CD4-positive, alpha-beta T cell treated with Interleukin-10 for 1 hour (primary cell): Measurements from ENCODE around the gene PPP1R14C.
"Not testable (repeated sequence)": the region's sequence is repeated elsewhere in the genome, so short reads cannot be mapped to it uniquely, and the experiment has no call there.

Experiments
- DNase-seq: peaks from one replicate; pipeline ENCODE4 v3.0.0-alpha.2; 2020

Gene PPP1R14C, protein sequence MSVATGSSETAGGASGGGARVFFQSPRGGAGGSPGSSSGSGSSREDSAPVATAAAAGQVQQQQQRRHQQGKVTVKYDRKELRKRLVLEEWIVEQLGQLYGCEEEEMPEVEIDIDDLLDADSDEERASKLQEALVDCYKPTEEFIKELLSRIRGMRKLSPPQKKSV

GRCh38 chr6:150142670-150143515 is at the start of gene PPP1R14C:
Gene PPP1R14C, plus strand, starts transcription at chr6:150143044. Its CDS starts 149 bp downstream, at chr6:150143193.
- peak; percentile 4 for DNase-seq

DNA sequence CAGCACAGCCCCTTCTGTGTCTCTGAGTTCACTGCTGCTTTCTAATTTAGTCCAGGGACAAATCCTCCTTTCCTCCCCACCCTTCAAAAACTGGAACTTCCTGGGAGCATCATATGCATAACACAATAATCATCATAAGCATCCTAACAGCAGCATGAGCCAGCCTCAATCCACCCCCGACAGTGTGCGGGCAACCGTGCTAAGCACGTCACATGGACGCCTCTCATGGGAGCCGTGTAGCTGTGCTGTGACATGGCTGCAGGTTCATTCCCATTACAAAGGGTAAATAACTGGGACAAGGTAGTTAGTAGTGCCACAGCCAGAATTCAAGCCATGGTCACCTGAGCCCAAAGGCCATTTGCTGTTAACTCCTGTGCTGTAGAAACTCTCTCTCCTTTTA is 49.4 kb upstream of the PPP1R14C start:
- DNase-seq = no peak

DNA sequence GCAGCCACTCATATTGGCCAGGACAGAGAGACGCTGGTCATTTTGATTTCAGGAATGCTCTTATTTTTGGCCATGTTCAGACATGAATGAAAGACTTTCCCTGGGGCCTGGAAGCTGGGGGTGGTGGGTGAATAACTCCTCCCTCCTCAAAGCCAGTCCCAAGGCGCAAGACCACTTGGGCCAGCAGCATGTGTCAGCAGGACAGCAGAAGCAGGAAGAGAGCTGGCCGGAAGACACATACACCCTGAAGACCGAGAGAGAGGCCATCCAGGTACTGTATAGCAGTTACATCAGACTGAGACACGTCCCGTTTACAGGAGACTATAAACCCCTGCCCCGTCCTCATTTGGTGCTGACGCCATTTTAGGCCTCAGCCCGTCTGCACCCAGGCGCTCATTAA is 44.7 kb upstream of the PPP1R14C start:
- DNase-seq = no peak

DNA sequence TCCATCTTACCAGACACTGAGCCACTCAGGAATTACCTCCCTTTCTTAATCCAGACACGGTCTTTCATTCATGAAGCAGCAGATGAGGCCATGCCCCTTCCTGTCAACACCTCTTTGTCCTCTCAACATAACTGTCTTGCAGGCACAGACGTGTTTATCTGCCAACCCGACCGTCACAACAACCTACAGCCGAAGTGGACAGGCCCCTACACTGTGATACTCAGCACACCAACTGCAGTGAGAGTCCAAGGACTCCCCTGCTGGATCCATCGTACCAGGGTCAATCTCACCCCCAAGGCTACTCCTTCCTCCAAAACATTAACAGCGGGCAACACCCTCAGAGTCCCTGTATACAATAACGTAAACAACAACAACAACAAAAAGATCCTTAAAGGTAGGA is 43.3 kb upstream of the PPP1R14C start:
- DNase-seq = no peak

GRCh38 chr6:150099953-150100352 is 42.9 kb upstream of the PPP1R14C start:
- no peak for DNase-seq

DNA sequence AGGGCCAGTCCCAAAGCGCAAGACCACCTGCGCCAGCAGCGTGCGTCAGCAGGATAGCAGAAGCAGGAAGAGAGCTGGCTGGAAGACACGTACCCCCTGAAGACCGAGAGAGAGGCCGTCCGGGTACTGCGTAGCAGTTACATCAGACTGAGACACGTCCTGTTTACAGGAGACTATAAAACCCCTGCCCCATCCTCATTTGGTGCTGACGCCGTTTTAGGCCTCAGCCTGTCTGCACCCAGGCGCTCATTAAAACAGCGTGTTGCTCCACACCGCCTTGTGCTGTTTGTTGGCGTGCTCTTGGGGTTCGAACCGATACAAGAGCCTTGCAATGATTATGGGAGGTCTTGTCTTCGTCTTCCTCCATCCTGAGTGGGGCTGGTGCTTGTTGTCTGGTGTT is 42.1 kb upstream of the PPP1R14C start:
- no peak for DNase-seq

- DNase-seq = no peak
Measured at GRCh38 chr6:150102750-150103270, 40.0 kb upstream of the PPP1R14C start.

DNA sequence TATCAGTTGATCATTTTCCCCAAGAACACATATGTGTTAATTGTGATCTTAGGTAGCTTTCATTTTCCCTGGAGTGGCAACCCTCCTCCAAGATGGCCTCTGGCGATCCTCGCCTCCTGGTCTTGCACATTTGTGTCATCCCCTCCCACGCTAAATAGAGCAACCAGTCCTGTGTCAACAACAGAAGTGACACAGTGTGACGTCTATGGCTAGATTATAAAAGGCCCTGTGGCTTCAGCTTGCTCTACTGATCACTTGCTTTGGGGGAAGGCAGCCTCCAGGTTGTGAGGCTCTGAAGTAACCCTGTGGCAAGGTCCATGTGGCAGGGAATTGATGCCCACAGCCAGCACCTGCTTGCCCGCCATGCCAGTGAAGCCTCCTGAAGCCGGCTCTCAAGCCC is 30.6 kb upstream of the PPP1R14C start:
- DNase-seq = no peak

- DNase-seq = no peak
Measured at GRCh38 chr6:150115769-150116168, 27.1 kb upstream of the PPP1R14C start.

- no peak for DNase-seq
Measured at GRCh38 chr6:150116200-150116800, 26.5 kb upstream of the PPP1R14C start.

DNA sequence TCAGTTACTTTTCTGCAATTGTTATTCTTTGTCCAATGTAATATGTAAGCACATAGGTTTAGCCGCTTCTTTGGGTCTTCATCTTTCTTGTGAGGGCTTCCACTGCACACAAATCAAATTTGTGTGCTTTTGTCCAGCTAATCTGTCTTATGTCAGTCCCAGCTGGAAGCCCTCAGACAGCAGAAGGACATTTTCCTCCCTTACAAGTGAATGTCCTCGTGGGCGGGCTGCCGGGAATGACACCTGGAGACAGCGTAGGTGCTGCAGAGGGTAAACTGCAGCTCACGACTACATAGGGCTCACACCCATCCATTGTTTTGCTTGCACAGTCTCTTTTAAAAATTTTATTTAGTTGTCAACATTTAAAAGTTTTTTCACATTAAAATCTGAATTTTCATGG is 24.6 kb upstream of the PPP1R14C start:
- no peak for DNase-seq

DNA sequence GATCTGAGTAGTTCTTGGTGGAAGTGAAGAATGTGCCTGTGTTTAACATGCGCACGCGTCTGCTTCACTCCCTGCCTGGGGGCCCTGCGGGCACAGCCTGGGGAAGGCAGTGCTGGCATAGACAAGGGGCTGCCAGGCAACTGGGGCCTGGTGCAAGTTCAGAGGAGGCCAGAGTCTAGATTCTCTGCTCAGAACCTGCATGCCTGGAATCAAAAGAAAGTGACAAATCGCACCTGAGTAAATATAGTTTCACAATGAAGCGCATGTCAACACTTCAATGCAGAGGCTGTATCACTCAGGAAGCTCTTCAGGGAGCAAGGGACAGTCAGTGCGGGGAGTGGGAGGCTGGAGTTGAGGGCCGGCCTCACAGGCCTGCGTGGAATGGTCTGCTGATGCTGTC is 24.2 kb upstream of the PPP1R14C start:
- no peak for DNase-seq

- DNase-seq = no peak
Measured at GRCh38 chr6:150119173-150119572, 23.7 kb upstream of the PPP1R14C start.

GRCh38 chr6:150123645-150124044 is 19.2 kb upstream of the PPP1R14C start:
- DNase-seq = no peak

GRCh38 chr6:150124235-150124634 is 18.6 kb upstream of the PPP1R14C start:
- DNase-seq = no peak

DNA sequence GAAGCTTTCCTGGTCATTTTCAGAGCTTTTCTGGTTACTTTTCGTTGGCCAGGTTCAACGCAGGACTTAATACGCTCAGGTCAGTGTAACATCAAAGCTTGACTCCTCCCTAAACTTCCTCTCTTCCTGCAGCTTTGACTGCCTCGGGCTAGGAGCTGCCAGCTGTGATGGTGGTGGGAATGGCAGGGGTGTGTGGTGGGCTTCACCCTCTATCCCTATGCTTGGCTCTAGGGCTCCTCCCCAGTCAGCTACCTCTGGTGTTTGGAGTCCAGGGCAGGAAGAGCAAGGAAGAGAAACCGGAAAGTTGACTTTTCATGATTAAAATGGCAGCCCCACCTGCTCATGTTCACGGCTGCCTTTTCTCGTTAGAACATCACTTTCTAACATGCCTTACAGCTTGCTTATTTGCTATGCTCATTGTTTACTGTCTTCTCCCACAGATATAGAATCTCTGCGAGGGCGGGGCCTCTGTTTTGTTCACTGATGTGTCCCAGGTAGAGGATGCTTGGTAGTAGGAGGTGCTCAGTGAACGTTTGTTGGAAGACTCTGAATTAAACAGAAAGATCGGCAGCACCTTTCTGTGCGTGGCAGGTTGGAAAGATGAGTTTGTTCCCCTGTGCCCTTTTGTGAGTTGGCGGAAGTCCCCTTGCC is 16.1 kb upstream of the PPP1R14C start:
- DNase-seq = no peak

DNA sequence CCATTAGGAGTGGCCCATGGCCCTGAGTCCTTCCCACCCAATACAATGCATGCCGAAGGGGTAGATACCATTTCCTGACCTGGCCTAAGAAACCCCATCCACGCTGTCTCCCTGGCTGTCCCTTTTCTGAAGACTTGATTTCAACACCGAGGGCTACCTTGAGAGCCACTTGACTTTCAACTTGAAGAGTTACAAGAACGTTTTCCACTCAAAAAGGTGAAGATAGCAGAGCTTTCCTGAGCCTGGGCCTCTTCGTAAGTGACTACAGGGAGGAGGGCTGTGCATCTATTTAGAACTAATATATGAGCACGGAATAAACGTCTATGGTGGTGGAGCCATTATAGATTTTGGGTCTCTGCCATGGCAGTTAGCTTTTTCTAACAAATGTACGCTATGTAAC is 14.4 kb upstream of the PPP1R14C start:
- DNase-seq = no peak

- DNase-seq = no peak
Measured at GRCh38 chr6:150129616-150130505, 13.0 kb upstream of the PPP1R14C start.

DNA sequence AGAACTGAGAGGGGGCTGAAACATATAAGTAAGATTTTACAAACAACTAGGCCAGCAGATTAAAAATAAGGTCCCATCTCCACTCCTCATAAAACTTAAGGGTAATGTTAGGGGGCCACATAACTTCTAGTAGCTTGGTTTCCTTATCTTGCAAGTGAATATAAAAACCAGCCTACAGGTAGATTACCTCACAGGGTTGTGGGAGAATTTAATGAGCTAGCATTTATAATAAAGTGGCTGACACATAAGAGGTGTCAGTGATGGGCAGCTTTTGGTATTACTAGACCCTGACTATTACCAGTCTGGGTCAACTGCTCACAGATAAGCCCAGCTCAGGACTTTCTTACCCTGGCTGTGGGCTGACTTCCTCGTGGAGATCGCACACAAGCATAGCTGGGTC is 9.2 kb upstream of the PPP1R14C start:
- DNase-seq = no peak

DNA sequence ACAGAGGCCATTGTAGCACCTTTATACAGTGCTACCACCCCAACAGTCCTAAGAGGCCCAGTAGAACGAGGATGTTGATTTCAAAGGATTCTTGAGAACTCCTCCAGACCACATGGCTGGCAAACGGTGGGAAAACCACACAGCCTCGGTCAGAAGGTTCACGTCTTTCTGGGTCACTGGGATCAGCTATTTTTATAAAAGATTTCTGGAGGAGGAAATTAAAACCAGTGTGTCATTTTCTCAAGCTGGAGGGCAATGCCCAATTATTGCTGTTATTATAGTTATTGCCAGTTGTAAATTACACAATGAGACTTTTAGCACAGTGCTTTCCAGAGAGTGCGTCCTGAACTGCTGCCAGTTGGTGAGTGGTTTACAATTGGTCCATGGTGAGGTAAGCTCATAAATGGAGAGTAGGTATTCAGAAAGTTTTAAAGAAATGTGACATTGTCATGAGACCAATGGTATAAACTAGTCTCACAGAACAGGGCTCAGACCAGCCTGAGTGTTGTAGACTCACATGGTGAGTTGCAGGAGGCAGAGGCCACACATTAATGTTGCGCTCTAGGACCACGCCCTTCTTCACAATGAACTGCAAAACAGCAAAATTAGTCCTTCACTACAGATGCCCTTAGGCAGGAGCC is 8.4 kb upstream of the PPP1R14C start:
- no peak for DNase-seq

DNA sequence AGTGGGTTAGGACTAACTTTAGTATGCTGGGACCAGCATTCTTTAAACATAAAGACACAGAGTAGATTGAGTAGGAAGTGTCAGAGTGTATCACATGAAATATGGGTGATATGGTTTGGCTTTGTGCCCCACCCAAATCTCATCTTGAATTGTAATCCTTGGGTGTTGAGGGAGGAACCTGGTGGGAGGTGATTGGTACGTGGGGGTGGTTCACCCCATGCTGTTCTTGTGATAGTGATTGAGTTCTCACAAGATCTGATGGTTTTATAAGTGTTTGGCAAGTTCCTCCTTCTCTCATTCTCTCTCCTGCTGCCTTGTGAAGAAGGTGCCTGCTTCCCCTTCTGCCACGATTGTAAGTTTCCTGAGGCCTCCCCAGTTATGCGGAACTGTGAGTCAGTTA is 5.1 kb upstream of the PPP1R14C start:
- not testable (repeated sequence) for DNase-seq

DNA sequence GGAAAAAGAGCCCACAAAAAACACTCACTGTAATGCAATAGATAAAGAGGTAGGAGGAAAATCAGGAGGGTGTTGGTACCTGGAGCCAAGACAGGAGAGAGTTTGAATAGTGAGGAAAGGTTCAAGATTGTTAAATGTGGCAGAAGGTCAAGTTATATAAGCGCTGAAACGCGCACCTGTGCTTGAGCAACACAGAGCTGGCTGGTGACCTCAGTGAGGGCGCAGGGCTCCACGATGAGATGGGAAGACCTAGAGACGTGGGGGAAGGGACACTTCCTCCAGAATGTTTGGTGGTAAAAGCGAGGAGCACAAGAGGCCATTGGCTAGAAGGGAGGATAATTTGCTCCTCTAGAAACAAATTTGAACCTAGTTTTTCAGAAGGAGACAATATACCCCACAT is 4.2 kb upstream of the PPP1R14C start:
- no peak for DNase-seq
